ENCODE results near the gene PIK3R1.

The PIK3R1 gene

DNA sequence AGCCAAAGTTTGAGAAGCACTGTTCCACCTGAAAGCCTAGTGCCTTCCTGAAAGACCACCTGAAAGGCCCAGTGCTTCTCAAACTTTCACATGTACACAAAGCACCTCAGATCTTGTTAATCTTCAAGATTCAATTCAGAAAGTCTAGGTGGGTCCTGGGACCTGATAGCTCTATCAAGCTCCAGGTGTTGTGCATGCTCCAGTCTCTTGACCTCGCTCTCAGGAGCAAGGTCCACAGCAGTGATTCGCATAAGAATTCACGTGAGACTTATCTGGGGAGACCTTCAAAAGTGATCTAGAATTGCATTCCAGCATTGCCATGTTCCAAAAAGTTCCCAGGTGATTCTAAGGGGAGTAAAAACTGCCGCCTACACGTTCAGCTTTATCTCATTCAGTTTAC, 102.1 kb downstream of the PIK3R1 start:
- no peak for DNase-seq (ENCODE audit: low spot score)
- TF ChIP-seq, protein P1, sequence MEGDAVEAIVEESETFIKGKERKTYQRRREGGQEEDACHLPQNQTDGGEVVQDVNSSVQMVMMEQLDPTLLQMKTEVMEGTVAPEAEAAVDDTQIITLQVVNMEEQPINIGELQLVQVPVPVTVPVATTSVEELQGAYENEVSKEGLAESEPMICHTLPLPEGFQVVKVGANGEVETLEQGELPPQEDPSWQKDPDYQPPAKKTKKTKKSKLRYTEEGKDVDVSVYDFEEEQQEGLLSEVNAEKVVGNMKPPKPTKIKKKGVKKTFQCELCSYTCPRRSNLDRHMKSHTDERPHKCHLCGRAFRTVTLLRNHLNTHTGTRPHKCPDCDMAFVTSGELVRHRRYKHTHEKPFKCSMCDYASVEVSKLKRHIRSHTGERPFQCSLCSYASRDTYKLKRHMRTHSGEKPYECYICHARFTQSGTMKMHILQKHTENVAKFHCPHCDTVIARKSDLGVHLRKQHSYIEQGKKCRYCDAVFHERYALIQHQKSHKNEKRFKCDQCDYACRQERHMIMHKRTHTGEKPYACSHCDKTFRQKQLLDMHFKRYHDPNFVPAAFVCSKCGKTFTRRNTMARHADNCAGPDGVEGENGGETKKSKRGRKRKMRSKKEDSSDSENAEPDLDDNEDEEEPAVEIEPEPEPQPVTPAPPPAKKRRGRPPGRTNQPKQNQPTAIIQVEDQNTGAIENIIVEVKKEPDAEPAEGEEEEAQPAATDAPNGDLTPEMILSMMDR (IDR thresholded peaks at IDR 0.05; ENCODE audit: extremely low read depth, missing control alignments) = no peak

DNA sequence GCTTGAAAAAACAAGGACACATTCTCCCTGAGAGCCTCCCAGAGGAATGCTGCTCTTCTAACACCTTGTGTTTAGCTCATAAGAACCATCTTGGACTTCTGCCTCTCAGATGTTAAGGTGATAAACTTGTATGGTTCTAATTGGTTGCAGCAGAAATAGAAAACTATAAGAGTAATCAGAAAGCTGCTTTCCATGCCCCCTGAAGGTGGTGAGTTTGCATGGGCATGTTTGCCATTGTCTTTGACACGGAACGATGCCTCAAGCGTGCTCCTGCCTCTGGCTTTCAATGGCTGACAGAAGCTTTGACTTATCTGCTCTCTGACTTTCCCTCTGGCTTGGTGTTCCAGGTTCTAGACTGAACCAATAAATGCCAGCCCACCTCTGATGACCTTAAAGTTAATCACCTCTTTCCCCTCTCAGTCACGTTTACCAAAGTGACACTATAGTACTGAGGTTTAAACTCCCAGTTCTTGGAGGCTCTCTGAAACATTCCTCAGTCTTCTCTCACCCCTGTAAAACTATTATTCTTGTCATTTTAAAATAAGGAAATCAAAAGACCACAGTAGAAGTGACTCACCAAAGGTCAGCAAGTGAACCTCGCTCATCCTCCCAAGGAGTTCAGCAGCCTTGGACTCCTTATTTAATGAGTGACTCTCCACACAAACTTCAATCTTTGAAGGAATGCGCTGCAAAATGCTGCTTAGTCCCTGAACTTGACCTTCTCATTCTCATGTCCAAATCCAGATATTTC, 103.6 kb downstream of the PIK3R1 start:
- DNase-seq (ENCODE audit: low spot score) = no peak
- TF ChIP-seq, protein P1 (IDR thresholded peaks at IDR 0.05; ENCODE audit: extremely low read depth, missing control alignments) = no peak

DNA sequence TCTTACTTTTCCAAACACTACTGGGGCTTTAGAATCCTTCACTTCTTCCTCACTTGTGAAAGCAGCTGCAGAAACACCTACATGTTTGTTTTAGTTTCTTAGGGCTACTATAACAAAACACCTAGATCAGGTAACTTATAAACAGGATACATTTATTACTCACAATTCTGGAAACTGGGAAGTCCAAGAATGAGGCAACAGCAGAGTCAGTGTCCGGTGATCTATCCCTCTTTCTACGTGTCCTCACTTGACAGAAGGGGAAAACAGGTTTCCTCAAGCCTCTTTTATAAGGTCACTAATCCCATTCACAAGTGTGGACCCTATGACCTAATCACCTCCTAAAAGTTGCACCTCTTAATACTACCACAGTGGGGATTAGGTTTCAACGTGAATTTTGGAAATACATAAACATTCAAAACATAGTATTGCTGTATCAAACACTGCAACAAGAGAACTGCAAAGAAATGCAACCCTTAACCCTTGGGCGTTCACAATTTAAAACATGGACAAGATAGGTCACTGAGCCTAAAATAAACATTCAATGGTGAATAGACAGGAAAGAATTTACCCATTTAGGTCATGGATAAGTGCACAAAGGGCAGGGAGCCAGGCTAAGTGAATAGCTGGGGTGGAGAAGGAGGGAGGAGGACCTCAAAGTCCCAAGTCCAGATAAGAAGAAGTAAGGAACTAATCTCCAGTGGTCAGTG, 104.3 kb downstream of the PIK3R1 start:
- TF ChIP-seq, protein P1 (IDR thresholded peaks at IDR 0.05; ENCODE audit: extremely low read depth, missing control alignments) = no peak
- no peak for DNase-seq (ENCODE audit: low spot score)

DNA sequence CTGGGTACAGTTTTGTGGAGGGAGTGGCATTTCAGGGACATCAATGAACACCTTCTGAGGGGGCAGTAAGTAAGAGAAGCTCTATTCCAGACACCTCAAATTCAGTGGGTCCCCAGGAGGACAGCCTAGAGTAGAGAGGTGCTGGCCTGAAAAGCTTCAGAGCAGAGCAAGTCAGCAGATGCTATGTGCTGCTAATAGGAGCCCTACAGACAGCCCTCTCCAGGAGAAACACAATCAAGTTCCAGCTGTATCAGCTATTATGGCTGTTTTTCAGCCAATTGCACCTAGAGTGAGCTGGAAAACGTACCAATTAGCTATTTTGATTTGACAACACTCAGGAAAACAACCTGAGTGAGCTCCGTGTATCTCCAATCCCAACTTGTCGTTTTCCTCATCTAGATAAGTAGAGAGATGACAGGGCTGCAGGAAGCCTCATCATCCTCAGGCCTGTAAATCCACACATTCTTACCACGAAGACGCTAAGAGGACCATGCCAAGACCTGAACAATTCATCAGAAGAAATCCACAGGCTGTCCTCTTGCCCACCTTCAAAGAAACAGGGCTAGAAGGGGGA, 104.9 kb downstream of the PIK3R1 start:
- TF ChIP-seq, protein P1 (IDR thresholded peaks at IDR 0.05; ENCODE audit: extremely low read depth, missing control alignments) = no peak
- no peak for DNase-seq (ENCODE audit: low spot score)

DNA sequence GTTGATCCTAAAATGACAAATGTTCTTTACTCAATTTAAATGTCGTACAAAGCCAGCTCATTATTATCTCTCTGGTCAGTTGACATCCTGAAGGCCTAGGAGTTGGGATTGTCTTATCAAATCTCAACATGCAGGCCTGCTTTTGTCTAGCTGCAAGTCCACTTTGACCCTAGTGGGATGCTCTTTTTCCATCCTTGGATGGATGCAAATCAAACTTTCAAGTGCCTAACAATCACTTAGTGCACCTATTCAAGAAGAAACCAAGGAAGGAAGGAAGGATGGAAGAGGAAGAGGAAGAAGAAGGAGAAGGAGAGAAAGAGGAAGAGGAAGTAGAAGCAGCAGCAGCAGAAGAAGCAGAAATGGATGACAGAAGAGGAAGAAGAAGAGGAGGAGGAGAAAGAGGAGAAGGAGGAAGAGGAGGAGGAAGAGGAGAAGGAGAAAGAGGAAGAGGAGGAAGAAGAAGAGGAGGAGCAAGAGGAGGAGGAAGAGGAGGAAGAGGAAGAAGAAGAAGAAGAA, 109.6 kb downstream of the PIK3R1 start:
- DNase-seq (ENCODE audit: low spot score) = no peak
- TF ChIP-seq, protein P1 (IDR thresholded peaks at IDR 0.05; ENCODE audit: extremely low read depth, missing control alignments) = no peak

DNA sequence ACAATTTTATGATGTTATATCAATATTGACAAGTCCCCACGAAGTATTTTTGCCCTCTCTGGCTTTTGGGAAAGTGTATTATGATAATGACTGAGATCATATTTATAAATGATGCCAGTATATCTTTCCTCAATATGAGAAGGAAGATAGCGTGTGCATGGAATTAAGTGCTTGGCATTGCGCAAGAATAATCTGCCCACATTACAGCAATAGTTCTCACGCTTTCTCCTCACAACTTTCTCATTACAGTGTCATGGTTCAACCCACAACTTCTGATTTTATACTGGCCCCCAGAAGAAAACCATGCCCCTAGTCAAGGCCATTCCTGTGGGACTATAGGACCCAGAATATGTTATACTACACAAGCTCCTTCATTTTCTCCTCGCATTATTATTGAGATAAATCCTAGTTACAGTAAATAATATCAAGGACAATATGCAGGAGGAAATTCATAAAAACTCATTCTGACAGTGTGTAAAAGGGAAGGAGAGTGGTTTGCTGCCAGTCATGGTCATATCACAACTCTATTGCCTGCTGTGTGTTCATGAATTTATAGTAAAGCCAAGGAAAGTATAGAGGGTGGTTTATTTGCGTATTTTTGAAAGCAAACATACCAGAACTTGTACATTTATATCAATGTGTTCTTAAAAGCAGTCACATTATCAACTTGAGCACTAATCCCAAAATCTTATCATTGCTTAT, 114.1 kb downstream of the PIK3R1 start:
- no peak for DNase-seq (ENCODE audit: low spot score)
- TF ChIP-seq, protein P1 (IDR thresholded peaks at IDR 0.05; ENCODE audit: extremely low read depth, missing control alignments) = no peak

All from GM20000 (cell line).